Memory B cell (primary cell): ENCODE data around the gene CILP2.

ENCODE experiments used
- ATAC-seq: fragments of 150-1000 bp; cut with Tn5 transposase; 2 replicates; pipeline ENCODE4 v1.10.0; 2021; ENCODE audit warnings: low read depth, mild to moderate bottlenecking, moderate library complexity
- DNase-seq, 2 donors: peaks; one replicate each; pipeline ENCODE4 v3.0.0; 2022; ENCODE audit warnings: low spot score in 2 of 2
- H3K27ac Mint-ChIP-seq: one replicate; pipeline ENCODE4 v1.8.0; 2022; ENCODE audit warnings: mild to moderate bottlenecking, moderate library complexity, mixed read lengths
- H3K27me3 Mint-ChIP-seq: one replicate; pipeline ENCODE4 v1.8.0; 2022; ENCODE audit warnings: mixed read lengths
- H3K36me3 Mint-ChIP-seq: one replicate; pipeline ENCODE4 v1.8.0; 2022; ENCODE audit warnings: mild to moderate bottlenecking, mixed read lengths
- H3K4me1 Mint-ChIP-seq: one replicate; pipeline ENCODE4 v1.8.0; 2022; ENCODE audit warnings: mixed read lengths
- H3K4me3 Mint-ChIP-seq: one replicate; pipeline ENCODE4 v1.8.0; 2022; ENCODE audit warnings: mild to moderate bottlenecking, moderate library complexity, mixed read lengths
- H3K9me3 Mint-ChIP-seq: one replicate; pipeline ENCODE4 v1.8.0; 2022; ENCODE audit warnings: mixed read lengths

CILP2 gene

DNA sequence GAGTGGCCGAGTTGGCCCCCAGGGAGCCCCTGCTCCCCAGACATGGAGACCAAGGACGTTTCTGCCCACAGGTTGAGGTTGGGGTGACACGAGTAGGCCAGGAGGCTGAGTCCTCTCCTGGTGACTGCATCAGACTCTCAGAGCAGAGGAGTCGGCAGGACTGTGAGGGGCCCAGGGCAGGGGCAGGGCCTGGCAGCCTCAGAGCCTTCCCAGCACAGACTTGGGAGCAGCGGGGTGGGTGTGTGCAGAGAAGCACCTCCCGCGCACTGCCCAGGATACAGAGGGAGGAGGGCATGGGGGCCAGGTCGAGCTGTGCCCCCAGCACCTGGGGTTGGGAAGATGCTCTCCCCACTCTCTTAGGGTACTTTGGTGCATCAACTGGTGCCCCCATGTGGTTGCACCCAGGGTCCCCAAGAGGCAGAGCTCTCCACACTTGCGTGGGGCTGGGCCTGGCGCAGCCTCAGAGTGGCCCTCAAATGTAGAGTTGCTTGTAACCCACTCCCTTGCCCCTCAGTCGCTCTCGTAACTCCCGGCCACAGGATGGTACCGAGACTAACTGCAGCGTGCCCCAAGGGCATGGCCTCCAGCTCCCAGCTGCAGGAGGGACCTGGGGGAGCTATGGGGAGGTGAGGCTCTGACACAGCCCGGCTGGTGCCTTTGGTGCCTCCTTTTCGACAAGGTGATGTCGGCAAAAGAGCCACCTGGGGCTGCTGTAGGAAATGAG, 38.6 kb upstream of the CILP2 start:
- DNase-seq (no peak), ATAC-seq (no peak)
- Mint-ChIP-seq H3K27ac (no peak overlapping the region), H3K4me3 (no peak overlapping the region), H3K27me3 (no peaks in the 10 kb centered on the region), H3K36me3 (peaks cover 26% of the 10 kb centered on the region), H3K4me1 (no peaks in the 10 kb centered on the region), H3K9me3 (no peaks in the 10 kb centered on the region)

DNA sequence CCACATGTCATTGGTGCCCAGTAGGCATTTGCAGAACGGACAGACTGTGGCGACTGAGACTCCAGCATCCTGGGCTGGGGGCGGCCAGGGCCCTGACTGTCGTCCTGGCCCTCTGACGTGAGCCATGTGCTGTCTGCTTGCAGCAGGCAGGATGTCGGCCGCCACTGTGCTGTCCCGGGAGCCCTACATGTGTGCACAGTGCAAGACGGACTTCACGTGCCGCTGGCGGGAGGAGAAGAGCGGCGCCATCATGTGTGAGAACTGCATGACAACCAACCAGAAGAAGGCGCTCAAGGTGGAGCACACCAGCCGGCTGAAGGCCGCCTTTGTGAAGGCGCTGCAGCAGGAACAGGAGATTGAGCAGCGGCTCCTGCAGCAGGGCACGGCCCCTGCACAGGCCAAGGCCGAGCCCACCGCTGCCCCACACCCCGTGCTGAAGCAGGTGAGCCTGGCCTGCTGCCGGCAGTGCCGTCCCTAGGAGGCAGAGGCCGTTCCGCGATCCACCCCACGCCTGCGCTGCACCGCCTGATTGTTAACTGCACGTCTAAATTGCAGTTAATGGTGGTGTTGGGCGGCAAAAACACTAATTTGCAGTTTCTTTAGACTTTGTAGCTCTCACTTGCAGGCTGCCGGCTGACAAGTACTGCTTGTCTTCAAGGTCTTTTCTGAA, 37.0 kb upstream of the CILP2 start:
- ATAC-seq (no peak), DNase-seq (no peak)
- H3K27ac Mint-ChIP-seq = no peak overlapping the region
- H3K27me3 Mint-ChIP-seq = no peaks in the 10 kb centered on the region
- H3K36me3 Mint-ChIP-seq = peaks cover 26% of the 10 kb centered on the region
- no peak overlapping the region for H3K4me3 Mint-ChIP-seq
- no peaks in the 10 kb centered on the region for H3K9me3 Mint-ChIP-seq
- H3K4me1 Mint-ChIP-seq = no peaks in the 10 kb centered on the region

DNA sequence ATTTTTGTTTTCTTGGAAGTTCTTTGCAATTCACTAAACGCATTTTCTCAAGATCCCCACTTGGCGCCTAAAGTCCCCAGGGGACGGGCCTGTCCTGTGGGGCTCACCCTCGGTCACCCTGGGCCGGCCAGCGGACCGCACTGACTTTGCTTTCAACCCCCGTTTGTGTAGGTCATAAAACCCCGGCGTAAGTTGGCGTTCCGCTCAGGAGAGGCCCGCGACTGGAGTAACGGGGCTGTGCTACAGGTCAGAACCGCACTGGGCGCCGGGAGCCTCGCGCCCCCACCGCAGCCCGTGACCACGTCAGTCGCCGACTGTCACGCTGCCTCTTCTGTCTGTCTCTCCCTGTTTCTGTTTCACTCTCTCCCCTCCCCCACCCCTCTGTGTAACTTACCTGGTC, 36.3 kb upstream of the CILP2 start:
- H3K9me3 Mint-ChIP-seq = no peaks in the 10 kb centered on the region
- DNase-seq (no peak), ATAC-seq (no peak)
- no peaks in the 10 kb centered on the region for H3K4me1 Mint-ChIP-seq
- peaks cover 25% of the 10 kb centered on the region for H3K36me3 Mint-ChIP-seq
- H3K27ac Mint-ChIP-seq = no peak overlapping the region
- no peaks in the 10 kb centered on the region for H3K27me3 Mint-ChIP-seq
- no peak overlapping the region for H3K4me3 Mint-ChIP-seq

GRCh38 chr19:19502281-19502680, 35.8 kb upstream of the CILP2 start:
- DNase-seq (no peak), ATAC-seq (no peak)
- H3K4me3 Mint-ChIP-seq = no peak overlapping the region
- no peaks in the 10 kb centered on the region for H3K4me1 Mint-ChIP-seq
- no peaks in the 10 kb centered on the region for H3K27me3 Mint-ChIP-seq
- H3K27ac Mint-ChIP-seq = no peak overlapping the region
- no peaks in the 10 kb centered on the region for H3K9me3 Mint-ChIP-seq
- peaks cover 25% of the 10 kb centered on the region for H3K36me3 Mint-ChIP-seq

DNA sequence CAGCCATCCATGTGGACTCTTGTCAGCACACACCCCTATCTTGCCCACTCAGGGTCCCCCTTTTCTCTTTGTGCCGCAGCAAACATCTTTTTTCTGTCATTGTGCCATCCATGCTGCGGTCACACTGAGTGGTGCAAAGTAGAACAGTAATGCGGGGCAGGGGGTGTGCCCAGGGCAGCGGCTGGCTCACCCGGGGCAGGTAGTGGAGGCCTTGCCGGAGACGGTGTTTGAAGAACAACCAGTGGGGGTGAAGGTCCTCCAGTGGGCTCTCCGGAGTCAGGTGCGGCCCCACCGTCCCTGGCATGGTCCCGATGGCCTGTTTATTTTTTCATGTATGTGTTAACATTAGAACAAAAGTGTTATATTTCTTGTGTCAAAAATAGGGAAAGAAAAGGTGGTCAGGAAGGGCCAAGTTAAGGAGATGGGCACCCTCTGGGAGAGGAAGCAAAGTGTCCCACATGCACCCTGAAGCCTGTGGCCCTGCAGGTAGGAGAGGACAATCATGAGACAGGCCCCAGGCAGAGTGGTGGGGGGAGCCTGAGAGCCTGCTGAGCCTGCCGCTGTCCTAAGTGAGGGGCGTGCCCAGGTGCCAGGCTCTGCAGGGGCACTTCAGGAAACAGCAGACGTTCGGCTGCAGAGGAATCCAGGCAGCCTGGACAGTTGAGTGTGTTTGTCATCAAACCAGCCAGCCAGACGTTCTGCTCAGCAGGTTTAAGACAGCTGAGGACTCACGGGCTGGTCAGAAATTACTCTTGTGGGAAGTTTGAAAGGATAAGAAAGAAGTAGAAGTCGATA, 35.1 kb upstream of the CILP2 start:
- Mint-ChIP-seq H3K4me1 (no peaks in the 10 kb centered on the region), H3K4me3 (no peak overlapping the region), H3K27ac (peak overlapping the region; percentile 62), H3K27me3 (no peaks in the 10 kb centered on the region), H3K36me3 (peaks cover 30% of the 10 kb centered on the region), H3K9me3 (no peaks in the 10 kb centered on the region)
- no peak for ATAC-seq
- DNase-seq = no peak

- Mint-ChIP-seq H3K4me1 (no peaks in the 10 kb centered on the region), H3K9me3 (no peaks in the 10 kb centered on the region), H3K27me3 (no peaks in the 10 kb centered on the region), H3K27ac (no peak overlapping the region), H3K4me3 (no peak overlapping the region), H3K36me3 (peaks cover 30% of the 10 kb centered on the region)
- ATAC-seq (no peak), DNase-seq (no peak)
These were observed 33.1 kb upstream of the CILP2 start for GRCh38 chr19:19504754-19505668.

- Mint-ChIP-seq H3K36me3 (peaks cover 30% of the 10 kb centered on the region), H3K9me3 (no peaks in the 10 kb centered on the region), H3K4me1 (no peaks in the 10 kb centered on the region), H3K27me3 (no peaks in the 10 kb centered on the region), H3K4me3 (no peak overlapping the region), H3K27ac (no peak overlapping the region)
- ATAC-seq = no peak
- no peak for DNase-seq
These were observed 32.3 kb upstream of the CILP2 start for GRCh38 chr19:19505669-19506326.

- no peaks in the 10 kb centered on the region for H3K27me3 Mint-ChIP-seq
- no peak overlapping the region for H3K27ac Mint-ChIP-seq
- H3K9me3 Mint-ChIP-seq = no peaks in the 10 kb centered on the region
- ATAC-seq = no peak
- H3K4me3 Mint-ChIP-seq = no peak overlapping the region
- H3K36me3 Mint-ChIP-seq = peaks cover 26% of the 10 kb centered on the region
- no peaks in the 10 kb centered on the region for H3K4me1 Mint-ChIP-seq
- no peak for DNase-seq
These were observed 31.5 kb upstream of the CILP2 start for GRCh38 chr19:19506592-19506991.

DNA sequence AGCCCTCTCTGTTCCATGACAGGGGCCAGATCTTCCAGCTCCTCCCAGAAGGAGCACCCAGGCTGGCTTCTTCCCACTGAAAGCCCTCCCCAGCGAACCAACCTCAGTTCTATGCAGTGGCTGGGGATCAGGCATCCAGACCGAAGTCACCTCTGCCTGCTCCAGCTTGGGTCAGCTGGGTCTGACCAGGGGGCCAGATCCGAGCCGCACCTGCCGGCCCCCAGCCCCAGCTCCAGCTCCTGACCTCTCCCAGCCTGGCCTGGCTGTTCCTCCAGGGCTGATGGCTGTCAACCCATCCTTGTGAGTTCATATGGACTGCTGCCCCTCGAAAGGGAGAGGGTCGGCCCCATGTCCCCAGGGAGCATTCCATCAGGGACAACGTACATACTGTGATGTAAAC, 30.7 kb upstream of the CILP2 start:
- no peak for DNase-seq
- ATAC-seq = no peak
- H3K9me3 Mint-ChIP-seq = no peaks in the 10 kb centered on the region
- no peaks in the 10 kb centered on the region for H3K4me1 Mint-ChIP-seq
- no peaks in the 10 kb centered on the region for H3K27me3 Mint-ChIP-seq
- H3K27ac Mint-ChIP-seq = no peak overlapping the region
- H3K4me3 Mint-ChIP-seq = no peak overlapping the region
- peaks cover 22% of the 10 kb centered on the region for H3K36me3 Mint-ChIP-seq

DNA sequence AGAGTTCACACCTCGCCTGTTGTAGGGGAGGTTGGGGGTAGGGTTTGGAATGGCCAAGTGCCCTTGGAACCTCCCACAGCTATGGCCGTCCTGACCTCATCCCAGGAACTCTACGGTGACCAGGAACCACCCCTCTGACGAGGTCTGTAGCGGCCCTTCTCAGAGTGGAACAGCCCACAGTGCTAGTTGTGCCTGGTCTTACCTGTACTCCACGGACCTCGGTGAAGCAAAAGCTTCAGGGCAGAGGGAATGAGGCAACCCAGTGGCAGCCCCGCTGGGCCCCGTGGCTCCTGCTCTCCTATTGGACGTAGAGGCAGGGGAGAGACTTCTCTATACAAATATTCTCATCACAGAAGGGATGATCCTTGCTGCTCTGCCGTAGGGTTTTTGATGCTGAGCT, 29.8 kb upstream of the CILP2 start:
- Mint-ChIP-seq H3K4me3 (no peak overlapping the region), H3K36me3 (peaks cover 14% of the 10 kb centered on the region), H3K27ac (no peak overlapping the region), H3K4me1 (no peaks in the 10 kb centered on the region), H3K27me3 (no peaks in the 10 kb centered on the region), H3K9me3 (no peaks in the 10 kb centered on the region)
- ATAC-seq = no peak
- DNase-seq = no peak

- peaks cover 6% of the 10 kb centered on the region for H3K36me3 Mint-ChIP-seq
- H3K9me3 Mint-ChIP-seq = no peaks in the 10 kb centered on the region
- H3K4me1 Mint-ChIP-seq = no peaks in the 10 kb centered on the region
- H3K27ac Mint-ChIP-seq = no peak overlapping the region
- DNase-seq (no peak), ATAC-seq (no peak)
- H3K4me3 Mint-ChIP-seq = no peak overlapping the region
- no peaks in the 10 kb centered on the region for H3K27me3 Mint-ChIP-seq
These were observed 27.6 kb upstream of the CILP2 start for GRCh38 chr19:19510432-19510831.

- no peak for DNase-seq
- H3K9me3 Mint-ChIP-seq = no peaks in the 10 kb centered on the region
- peaks cover 3% of the 10 kb centered on the region for H3K4me1 Mint-ChIP-seq
- ATAC-seq = no peak
- H3K36me3 Mint-ChIP-seq = no peaks in the 10 kb centered on the region
- no peaks in the 10 kb centered on the region for H3K27me3 Mint-ChIP-seq
- no peak overlapping the region for H3K4me3 Mint-ChIP-seq
- H3K27ac Mint-ChIP-seq = no peak overlapping the region
These were observed 24.4 kb upstream of the CILP2 start for GRCh38 chr19:19513682-19514081.

DNA sequence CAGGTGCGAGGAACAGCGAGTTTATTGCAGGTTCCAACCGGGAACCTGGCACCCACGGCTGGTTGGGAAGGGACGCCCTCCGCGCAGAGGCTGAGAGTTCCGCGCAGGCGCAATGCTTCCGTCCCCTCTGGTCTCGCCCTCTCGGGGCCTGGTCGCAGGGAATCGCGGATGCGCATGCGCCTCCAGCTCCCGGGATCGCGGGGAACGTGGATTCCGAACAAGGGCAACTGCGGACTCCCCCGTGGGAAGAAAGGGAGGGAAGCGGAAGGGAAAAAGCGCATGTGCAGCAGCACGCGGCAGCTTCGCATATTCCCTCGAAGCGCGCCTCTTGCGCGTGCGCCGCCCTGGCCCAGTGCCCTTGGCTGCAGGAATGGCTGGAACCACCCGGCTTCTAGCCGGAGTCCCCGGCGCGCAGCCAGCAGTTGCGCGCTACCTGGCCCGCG, 23.8 kb upstream of the CILP2 start:
- Mint-ChIP-seq H3K27me3 (no peaks in the 10 kb centered on the region), H3K27ac (no peak overlapping the region), H3K9me3 (no peaks in the 10 kb centered on the region), H3K36me3 (peaks cover 2% of the 10 kb centered on the region), H3K4me3 (peak overlapping the region; percentile 62), H3K4me1 (peaks cover 5% of the 10 kb centered on the region)
- no peak for ATAC-seq
- DNase-seq = no peak
